ENCODE data around the gene TIFAB. TPM values are rescaled to one million over a fixed set of nuclear protein-coding genes. Genes with fewer than 3 reads are reported as not detected.

The TIFAB gene
- total and polyA plus RNA-seq, 7 experiments from 2014 or later: 0.05 to 1.1 (median 0.08) TPM; not detected in 4

GRCh38 chr5:135423146-135423845, 28.9 kb downstream of the TIFAB start:
- H3K36me3 Mint-ChIP-seq: peaks cover 0 to 8% (median 0%) of the 10 kb centered on the region in 5 donors
- CTCF ChIA-PET: interaction anchor here (1.0 kb wide), 1 partner anchor 63 kb away, joined by 3 read pairs; no protein-coding TSS in a partner anchor
- no peak overlapping the region for H3K4me3 ChIP-seq (ENCODE audit: low read length)
- H3K27ac Mint-ChIP-seq: no peak overlapping the region
- POLR2A ChIA-PET: no interaction called here
- H3K27me3 Mint-ChIP-seq: peaks cover 20 to 44% (median 38%) of the 10 kb centered on the region in 5 donors
- H3K4me1 Mint-ChIP-seq: peaks cover 0 to 28% (median 6%) of the 10 kb centered on the region in 7 donors
- H3K27me3 ChIP-seq (ENCODE audit: control insufficient read depth in 2 of 2, insufficient read depth in 2 of 2, low read length in 2 of 2): no peaks in the 10 kb centered on the region
- DNase-seq (no peak), ATAC-seq (peak; percentile 75)
- H3K9me3 ChIP-seq (ENCODE audit: control insufficient read depth in 2 of 3, low read length in 3 of 3): no peaks in the 10 kb centered on the region
- no peaks in the 10 kb centered on the region for H3K36me3 ChIP-seq (ENCODE audit: control insufficient read depth in 2 of 3, insufficient read depth in 3 of 3, low read length in 3 of 3)
- peaks cover 0 to 6% of the 10 kb centered on the region in 2 donors for H3K4me1 ChIP-seq (ENCODE audit: control insufficient read depth in 2 of 2, insufficient read depth in 2 of 2, low read length in 2 of 2)
- H3K9me3 Mint-ChIP-seq: peaks cover 0 to 27% (median 10%) of the 10 kb centered on the region in 11 donors
- intact Hi-C loops (cut with micrococcal nuclease): no loop called here
- H3K4me3 Mint-ChIP-seq: no peak overlapping the region
- no peak overlapping the region for H3K27ac ChIP-seq (ENCODE audit: low read depth, low read length)

- ChIA-PET CTCF (no interaction called here), POLR2A (no interaction called here)
- H3K27ac Mint-ChIP-seq: no peak overlapping the region
- H3K27me3 Mint-ChIP-seq: peaks cover 23 to 52% (median 47%) of the 10 kb centered on the region in 5 donors
- no peak overlapping the region for H3K27ac ChIP-seq (ENCODE audit: low read depth, low read length)
- intact Hi-C loops (cut with micrococcal nuclease): no loop called here
- peaks cover 0 to 6% of the 10 kb centered on the region in 2 donors for H3K4me1 ChIP-seq (ENCODE audit: control insufficient read depth in 2 of 2, insufficient read depth in 2 of 2, low read length in 2 of 2)
- ATAC-seq (no peak), DNase-seq (no peak)
- H3K27me3 ChIP-seq (ENCODE audit: control insufficient read depth in 2 of 2, insufficient read depth in 2 of 2, low read length in 2 of 2): no peaks in the 10 kb centered on the region
- H3K9me3 Mint-ChIP-seq: peaks cover 0 to 24% (median 10%) of the 10 kb centered on the region in 11 donors
- no peak overlapping the region for H3K4me3 Mint-ChIP-seq
- H3K4me3 ChIP-seq (ENCODE audit: low read length): no peak overlapping the region
- peaks cover 0 to 8% (median 0%) of the 10 kb centered on the region in 5 donors for H3K36me3 Mint-ChIP-seq
- no peaks in the 10 kb centered on the region for H3K36me3 ChIP-seq (ENCODE audit: control insufficient read depth in 2 of 3, insufficient read depth in 3 of 3, low read length in 3 of 3)
- H3K4me1 Mint-ChIP-seq: peaks cover 0 to 28% (median 6%) of the 10 kb centered on the region in 7 donors
- H3K9me3 ChIP-seq (ENCODE audit: control insufficient read depth in 2 of 3, low read length in 3 of 3): no peaks in the 10 kb centered on the region
These were observed 29.7 kb downstream of the TIFAB start for GRCh38 chr5:135422419-135422818.

GRCh38 chr5:135417083-135417482, 35.1 kb downstream of the TIFAB start:
- Histone ChIP-seq H3K27ac (ENCODE audit: low read depth, low read length) (no peak overlapping the region), H3K27me3 (ENCODE audit: control insufficient read depth in 2 of 2, insufficient read depth in 2 of 2, low read length in 2 of 2) (no peaks in the 10 kb centered on the region), H3K9me3 (ENCODE audit: control insufficient read depth in 2 of 3, low read length in 3 of 3) (no peaks in the 10 kb centered on the region), H3K4me1 (ENCODE audit: control insufficient read depth in 2 of 2, insufficient read depth in 2 of 2, low read length in 2 of 2) (no peaks in the 10 kb centered on the region), H3K36me3 (ENCODE audit: control insufficient read depth in 2 of 3, insufficient read depth in 3 of 3, low read length in 3 of 3) (no peaks in the 10 kb centered on the region), H3K4me3 (ENCODE audit: low read length) (no peak overlapping the region)
- Mint-ChIP-seq H3K27ac (no peak overlapping the region), H3K9me3 (peaks cover 0 to 24% (median 10%) of the 10 kb centered on the region in 11 donors), H3K36me3 (peaks cover 0 to 8% (median 0%) of the 10 kb centered on the region in 5 donors), H3K4me1 (no peaks in the 10 kb centered on the region), H3K27me3 (peaks cover 28 to 80% (median 41%) of the 10 kb centered on the region in 5 donors), H3K4me3 (no peak overlapping the region)
- CTCF ChIA-PET: no interaction called here
- POLR2A ChIA-PET: interaction anchor here (0.8 kb wide), 1 partner anchor 17 kb away, joined by 3 read pairs; no protein-coding TSS in a partner anchor
- ATAC-seq (no peak), DNase-seq (no peak)
- intact Hi-C loops (cut with micrococcal nuclease): no loop called here

- Histone ChIP-seq H3K4me3 (ENCODE audit: low read length) (no peak overlapping the region), H3K4me1 (ENCODE audit: control insufficient read depth in 2 of 2, insufficient read depth in 2 of 2, low read length in 2 of 2) (no peaks in the 10 kb centered on the region), H3K36me3 (ENCODE audit: control insufficient read depth in 2 of 3, insufficient read depth in 3 of 3, low read length in 3 of 3) (no peaks in the 10 kb centered on the region), H3K27ac (ENCODE audit: low read depth, low read length) (no peak overlapping the region), H3K9me3 (ENCODE audit: control insufficient read depth in 2 of 3, low read length in 3 of 3) (peaks cover 0 to 5% (median 0%) of the 10 kb centered on the region in 3 experiments), H3K27me3 (ENCODE audit: control insufficient read depth in 2 of 2, insufficient read depth in 2 of 2, low read length in 2 of 2) (no peaks in the 10 kb centered on the region)
- Mint-ChIP-seq H3K4me3 (no peak overlapping the region), H3K36me3 (peaks cover 0 to 6% (median 0%) of the 10 kb centered on the region in 5 donors), H3K9me3 (peaks cover 0 to 11% (median 4%) of the 10 kb centered on the region in 11 donors), H3K27me3 (peaks cover 0 to 46% (median 7%) of the 10 kb centered on the region in 5 donors), H3K4me1 (peaks cover 0 to 10% (median 3%) of the 10 kb centered on the region in 7 donors), H3K27ac (no peak overlapping the region)
- DNase-seq: no peak
- CTCF ChIA-PET: no interaction called here
- intact Hi-C loops (cut with micrococcal nuclease): no loop called here
- no peak for ATAC-seq
- POLR2A ChIA-PET: no interaction called here
These were observed 47.1 kb downstream of the TIFAB start for GRCh38 chr5:135405082-135405481.

- H3K27ac ChIP-seq (ENCODE audit: low read depth, low read length): no peak overlapping the region
- H3K4me3 ChIP-seq (ENCODE audit: low read length): no peak overlapping the region
- DNase-seq (no peak), ATAC-seq (no peak)
- intact Hi-C loops (cut with micrococcal nuclease): no loop called here
- CTCF ChIA-PET: interaction anchor here (1.5 kb wide), 1 partner anchor 24 kb away, joined by 4 read pairs; no protein-coding TSS in a partner anchor
- no peaks in the 10 kb centered on the region for H3K27me3 ChIP-seq (ENCODE audit: control insufficient read depth in 2 of 2, insufficient read depth in 2 of 2, low read length in 2 of 2)
- H3K27me3 Mint-ChIP-seq: peaks cover 0 to 36% (median 0%) of the 10 kb centered on the region in 5 donors
- peak overlapping the region in 1 of 10 donors; percentile 2 for H3K4me3 Mint-ChIP-seq
- no peaks in the 10 kb centered on the region for H3K36me3 ChIP-seq (ENCODE audit: control insufficient read depth in 2 of 3, insufficient read depth in 3 of 3, low read length in 3 of 3)
- no peak overlapping the region for H3K27ac Mint-ChIP-seq
- H3K9me3 Mint-ChIP-seq: peaks cover 0 to 6% (median 2%) of the 10 kb centered on the region in 11 donors
- H3K4me1 ChIP-seq (ENCODE audit: control insufficient read depth in 2 of 2, insufficient read depth in 2 of 2, low read length in 2 of 2): peaks cover 14 to 16% of the 10 kb centered on the region in 2 donors
- H3K4me1 Mint-ChIP-seq: peaks cover 7 to 30% (median 22%) of the 10 kb centered on the region in 7 donors
- peaks cover 0 to 5% (median 0%) of the 10 kb centered on the region in 3 experiments for H3K9me3 ChIP-seq (ENCODE audit: control insufficient read depth in 2 of 3, low read length in 3 of 3)
- POLR2A ChIA-PET: no interaction called here
- peaks cover 0 to 14% (median 0%) of the 10 kb centered on the region in 5 donors for H3K36me3 Mint-ChIP-seq
These were observed 50.1 kb downstream of the TIFAB start for GRCh38 chr5:135402031-135402430.

GRCh38 chr5:135400866-135401265, 51.3 kb downstream of the TIFAB start:
- POLR2A ChIA-PET: interaction anchor here (0.8 kb wide), 1 partner anchor 16 kb away, joined by 3 read pairs; no protein-coding TSS in a partner anchor
- Histone ChIP-seq H3K4me3 (ENCODE audit: low read length) (no peak overlapping the region), H3K36me3 (ENCODE audit: control insufficient read depth in 2 of 3, insufficient read depth in 3 of 3, low read length in 3 of 3) (no peaks in the 10 kb centered on the region), H3K4me1 (ENCODE audit: control insufficient read depth in 2 of 2, insufficient read depth in 2 of 2, low read length in 2 of 2) (peaks cover 17 to 22% of the 10 kb centered on the region in 2 donors), H3K9me3 (ENCODE audit: control insufficient read depth in 2 of 3, low read length in 3 of 3) (peaks cover 0 to 5% (median 0%) of the 10 kb centered on the region in 3 experiments), H3K27me3 (ENCODE audit: control insufficient read depth in 2 of 2, insufficient read depth in 2 of 2, low read length in 2 of 2) (no peaks in the 10 kb centered on the region), H3K27ac (ENCODE audit: low read depth, low read length) (no peak overlapping the region)
- peaks cover 0 to 25% (median 0%) of the 10 kb centered on the region in 5 donors for H3K27me3 Mint-ChIP-seq
- H3K9me3 Mint-ChIP-seq: peaks cover 0 to 6% (median 2%) of the 10 kb centered on the region in 11 donors
- ATAC-seq (no peak), DNase-seq (no peak)
- peak overlapping the region in 8 of 10 donors; percentile 46 to 92 (median 88) for H3K4me3 Mint-ChIP-seq
- CTCF ChIA-PET: no interaction called here
- H3K4me1 Mint-ChIP-seq: peaks cover 14 to 39% (median 34%) of the 10 kb centered on the region in 7 donors
- H3K27ac Mint-ChIP-seq: peak overlapping the region in 6 of 9 donors; percentile 22 to 84 (median 64)
- peaks cover 0 to 14% (median 0%) of the 10 kb centered on the region in 5 donors for H3K36me3 Mint-ChIP-seq
- intact Hi-C loops (cut with micrococcal nuclease): no loop called here

Measured in naive thymus-derived CD4-positive, alpha-beta T cell (primary cell).